H54 (cell line): ENCODE results near the gene GPANK1.

Experiments used
- DNase-seq: peaks from one replicate; pipeline ENCODE4 v3.0.0; 2011; ENCODE audit warnings: low spot score, mixed read lengths; ENCODE audit not compliant: insufficient read length
- FAIRE-seq: peaks from 3 replicates; lab custom pipeline; 2011; peaks lifted over from hg19 to GRCh38; lab: Jason Lieb, UNC
- POLR2A ChIP-seq: IDR thresholded peaks from 2 replicates; pipeline ENCODE4 v1.6.1; 2011; ENCODE audit warnings: low read depth, mild to moderate bottlenecking, low read length

The GPANK1 gene

GRCh38 chr6:31686483-31686882 is 21.7 kb upstream of the GPANK1 start:
- TF ChIP-seq POLR2A: no peak
- FAIRE-seq: no peak
- no peak for DNase-seq

GRCh38 chr6:31683591-31683990 is 18.8 kb upstream of the GPANK1 start:
- FAIRE-seq (no peak), DNase-seq (no peak)
- no peak for TF ChIP-seq POLR2A

- no peak for TF ChIP-seq POLR2A
- DNase-seq (no peak), FAIRE-seq (no peak)
Measured at GRCh38 chr6:31681135-31681671, 16.4 kb upstream of the GPANK1 start.

GRCh38 chr6:31680226-31681134 is 15.7 kb upstream of the GPANK1 start, which contains the start of gene LY6G5C:
TSS of gene LY6G5C (minus strand) at chr6:31681067. CDS start at chr6:31680373, 694 bp downstream.
- TF ChIP-seq POLR2A: no peak
- DNase-seq (peak; percentile 69), FAIRE-seq (peak; percentile 20)

- no peak for TF ChIP-seq POLR2A
- no peak for FAIRE-seq
Measured at GRCh38 chr6:31677955-31678354, 13.2 kb upstream of the GPANK1 start.

GRCh38 chr6:31676904-31677303 is 12.1 kb upstream of the GPANK1 start:
- no peak for TF ChIP-seq POLR2A
- FAIRE-seq (no peak), DNase-seq (no peak)

More at GRCh38 chr6:31677955-31678354, 13.2 kb upstream of the GPANK1 start:
- no peak for DNase-seq

- DNase-seq (no peak), FAIRE-seq (no peak)
- no peak for TF ChIP-seq POLR2A
Measured at GRCh38 chr6:31676322-31676903, 11.6 kb upstream of the GPANK1 start.

GRCh38 chr6:31669676-31670075 is 4.9 kb upstream of the GPANK1 start, which contains the start of gene LY6G5B:
TSS of gene LY6G5B (plus strand) at chr6:31669976. CDS start at chr6:31670951, 975 bp downstream.
- DNase-seq (no peak), FAIRE-seq (no peak)
- TF ChIP-seq POLR2A: no peak

GRCh38 chr6:31666337-31666965 is 1.7 kb upstream of the GPANK1 start:
- TF ChIP-seq POLR2A: no peak
- DNase-seq (no peak), FAIRE-seq (no peak)

GRCh38 chr6:31665501-31666336 is 922 bp upstream of the GPANK1 start, which contains the start of gene CSNK2B:
TSS of gene CSNK2B (plus strand) at chr6:31666080. CDS start at chr6:31666832, 752 bp downstream.
- TF ChIP-seq POLR2A: peak; percentile 40
- FAIRE-seq: peak; percentile 48
- DNase-seq: peak; percentile 95

GRCh38 chr6:31663961-31664789 is 622 bp downstream of the GPANK1 start:
- TF ChIP-seq POLR2A: no peak
- FAIRE-seq (no peak), DNase-seq (peak; percentile 85)
